Activated naive CD8-positive, alpha-beta T cell treated with anti-CD3 and anti-CD28 coated beads, Interleukin-2, amount 10 ng/mL, durations not matched to agents 7 days and 5 days (primary cell): ENCODE measurements around the gene CPLANE2. TPM values are rescaled to one million over a fixed set of nuclear protein-coding genes. Genes with fewer than 3 reads are reported as not detected.
"Not testable (repeated sequence)": the region's sequence is repeated elsewhere in the genome, so short reads cannot be mapped to it uniquely, and the experiment has no call there.

ENCODE experiments used
- ATAC-seq: fragments of 150-1000 bp; cut with Tn5 transposase; one replicate; pipeline ENCODE4 v1.10.0; 2021; ENCODE audit warnings: low read depth, moderate library complexity
- POLR2A ChIA-PET: fragments of 350-600 bp; sonication (Branson Sonifier 250); formaldehyde crosslinking; loops from one replicate; lab custom pipeline; 2021; ENCODE audit warnings: antibody characterized with exemption; lab: Charles Lee
- DNase-seq: peaks from one replicate; pipeline ENCODE4 v3.0.0; 2021
- H3K27ac Mint-ChIP-seq: one replicate; pipeline ENCODE4 v1.8.0; 2022; ENCODE audit warnings: mild to moderate bottlenecking, mixed read lengths
- H3K27me3 Mint-ChIP-seq: one replicate; pipeline ENCODE4 v1.8.0; 2022; ENCODE audit warnings: mild to moderate bottlenecking, moderate library complexity, mixed read lengths
- H3K36me3 Mint-ChIP-seq: one replicate; pipeline ENCODE4 v1.8.0; 2021; ENCODE audit warnings: mild to moderate bottlenecking, mixed read lengths
- H3K4me1 Mint-ChIP-seq: one replicate; pipeline ENCODE4 v1.8.0; 2021; ENCODE audit warnings: mixed read lengths
- H3K4me3 Mint-ChIP-seq: one replicate; pipeline ENCODE4 v1.8.0; 2022; ENCODE audit warnings: mild to moderate bottlenecking, moderate library complexity, mixed read lengths
- H3K9me3 Mint-ChIP-seq: one replicate; pipeline ENCODE4 v1.8.0; 2021; ENCODE audit warnings: mixed read lengths
- total RNA-seq, 2 experiments: library from RNA; stranded (reverse); gene quantifications; one replicate each; pipeline ENCODE4 v1.2.3, GENCODE V29; 2021

Gene CPLANE2
- total RNA-seq, 2 experiments from 2014 or later = 6.8 to 7.3 TPM

GRCh38 chr1:16231331-16232315 lies 5.4 kb downstream of the CPLANE2 start:
- no peak overlapping the region for H3K4me3 Mint-ChIP-seq
- peaks cover 18% of the 10 kb centered on the region for H3K27me3 Mint-ChIP-seq
- ATAC-seq = no peak
- POLR2A ChIA-PET = interaction anchor here (0.6 kb wide), 2 partner anchors 9 to 25 kb away, joined by 4 to 8 read pairs; no protein-coding TSS in a partner anchor
- DNase-seq = no peak
- peaks cover 1% of the 10 kb centered on the region for H3K36me3 Mint-ChIP-seq
- no peak overlapping the region for H3K27ac Mint-ChIP-seq
- H3K4me1 Mint-ChIP-seq = peaks cover 9% of the 10 kb centered on the region
- no peaks in the 10 kb centered on the region for H3K9me3 Mint-ChIP-seq

DNA sequence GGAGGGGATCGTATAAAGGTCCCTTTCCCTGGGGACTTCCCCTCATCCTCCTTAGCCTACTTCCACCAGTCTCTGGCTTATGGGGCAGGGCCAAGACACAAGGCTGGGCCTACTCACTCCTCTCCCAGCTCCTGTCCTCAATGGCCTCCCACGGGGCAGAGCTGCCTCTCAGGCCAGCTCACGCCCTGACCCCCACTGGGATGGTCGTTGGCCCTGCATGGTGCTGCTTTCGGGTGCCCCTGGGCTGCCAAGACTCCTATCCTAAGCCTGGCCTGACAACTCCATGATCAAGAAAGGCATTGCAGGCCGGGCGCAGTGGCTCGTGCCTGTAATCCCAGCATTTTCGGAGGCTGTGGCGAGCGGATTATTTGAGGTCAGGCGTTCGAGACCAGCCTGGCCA lies 6.2 kb downstream of the CPLANE2 start:
- H3K4me1 Mint-ChIP-seq = peaks cover 4% of the 10 kb centered on the region

DNA sequence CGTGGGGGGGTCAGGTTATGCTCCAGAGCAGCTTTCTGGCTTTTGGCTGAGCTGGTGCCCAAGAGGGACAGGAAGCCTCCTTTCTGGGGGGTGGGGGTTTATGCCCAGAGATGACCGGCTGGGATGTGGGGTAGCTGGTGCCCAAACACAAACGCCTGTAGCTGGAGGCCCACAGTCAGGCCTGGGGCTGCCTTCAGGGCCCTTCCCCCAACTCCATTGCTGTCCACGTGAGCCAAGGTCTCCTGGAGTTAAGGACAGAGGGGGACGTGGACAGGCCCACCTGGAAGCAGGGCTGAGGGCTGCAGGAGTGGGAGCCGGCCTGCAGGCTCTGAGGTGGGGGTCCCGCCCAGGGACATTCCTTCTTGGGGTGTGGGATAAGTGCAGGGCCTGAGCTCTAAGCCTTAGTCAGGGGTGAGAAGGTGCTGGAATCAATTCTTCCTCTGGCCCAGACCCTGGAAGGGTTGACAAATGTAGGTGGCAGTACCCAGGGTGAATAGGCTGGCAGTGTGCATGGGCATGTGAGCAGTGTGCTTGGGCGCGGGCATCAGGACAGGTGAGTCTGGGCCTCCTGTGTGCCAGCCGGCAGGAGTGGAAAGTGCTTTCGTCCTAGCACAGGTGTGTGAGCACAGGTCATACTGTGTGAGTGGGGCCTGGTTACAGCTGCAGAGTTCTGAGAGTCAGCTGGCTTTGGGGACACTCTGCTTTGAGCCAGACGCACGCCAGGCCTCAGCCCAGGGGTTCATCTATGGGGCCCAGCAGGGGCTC lies 6.8 kb downstream of the CPLANE2 start:
- DNase-seq (no peak), ATAC-seq (no peak)
- POLR2A ChIA-PET = interaction anchor here (1.4 kb wide), 1 partner anchor 13 kb away, joined by 3 read pairs; no protein-coding TSS in a partner anchor
- no peak overlapping the region for H3K4me3 Mint-ChIP-seq
- H3K27me3 Mint-ChIP-seq = peaks cover 28% of the 10 kb centered on the region
- H3K36me3 Mint-ChIP-seq = peaks cover 1% of the 10 kb centered on the region
- H3K4me1 Mint-ChIP-seq = peaks cover under 1% of the 10 kb centered on the region
- no peaks in the 10 kb centered on the region for H3K9me3 Mint-ChIP-seq
- no peak overlapping the region for H3K27ac Mint-ChIP-seq

More for the DNA sequence above, 6.2 kb downstream of the CPLANE2 start:
- no peaks in the 10 kb centered on the region for H3K9me3 Mint-ChIP-seq
- H3K36me3 Mint-ChIP-seq = peaks cover 1% of the 10 kb centered on the region
- POLR2A ChIA-PET = interaction anchor here (0.6 kb wide), 1 partner anchor 24 kb away, joined by 4 read pairs; no protein-coding TSS in a partner anchor
- H3K4me3 Mint-ChIP-seq = no peak overlapping the region
- no peak overlapping the region for H3K27ac Mint-ChIP-seq
- DNase-seq (no peak), ATAC-seq (no peak)
- peaks cover 27% of the 10 kb centered on the region for H3K27me3 Mint-ChIP-seq

- H3K4me1 Mint-ChIP-seq = no peaks in the 10 kb centered on the region
- no peak overlapping the region for H3K27ac Mint-ChIP-seq
- no peak overlapping the region for H3K4me3 Mint-ChIP-seq
- DNase-seq = no peak
- POLR2A ChIA-PET = no interaction called here
- H3K9me3 Mint-ChIP-seq = no peaks in the 10 kb centered on the region
- H3K27me3 Mint-ChIP-seq = peaks cover 33% of the 10 kb centered on the region
- H3K36me3 Mint-ChIP-seq = peaks cover 1% of the 10 kb centered on the region
- no peak for ATAC-seq
Measured at GRCh38 chr1:16226490-16227179, 10.3 kb downstream of the CPLANE2 start.

- POLR2A ChIA-PET = no interaction called here
- DNase-seq (no peak), ATAC-seq (no peak)
- Mint-ChIP-seq H3K4me1 (no peaks in the 10 kb centered on the region), H3K27ac (no peak overlapping the region), H3K9me3 (peaks cover 2% of the 10 kb centered on the region), H3K36me3 (peaks cover 1% of the 10 kb centered on the region), H3K27me3 (peaks cover 35% of the 10 kb centered on the region), H3K4me3 (no peak overlapping the region)
Measured at GRCh38 chr1:16226129-16226489, 10.9 kb downstream of the CPLANE2 start.

- DNase-seq (no peak), ATAC-seq (no peak)
- Mint-ChIP-seq H3K9me3 (peaks cover 2% of the 10 kb centered on the region), H3K4me1 (peaks cover 8% of the 10 kb centered on the region), H3K27ac (no peak overlapping the region), H3K27me3 (peaks cover 37% of the 10 kb centered on the region), H3K36me3 (peaks cover 1% of the 10 kb centered on the region), H3K4me3 (no peak overlapping the region)
- POLR2A ChIA-PET = no interaction called here
Measured at GRCh38 chr1:16224472-16224871, 12.5 kb downstream of the CPLANE2 start.

- peaks cover 11% of the 10 kb centered on the region for H3K4me1 Mint-ChIP-seq
- POLR2A ChIA-PET = interaction anchor here (0.7 kb wide), 1 partner anchor 22 kb away, joined by 4 read pairs; no protein-coding TSS in a partner anchor
Measured at GRCh38 chr1:16222716-16223115, 14.3 kb downstream of the CPLANE2 start.

DNA sequence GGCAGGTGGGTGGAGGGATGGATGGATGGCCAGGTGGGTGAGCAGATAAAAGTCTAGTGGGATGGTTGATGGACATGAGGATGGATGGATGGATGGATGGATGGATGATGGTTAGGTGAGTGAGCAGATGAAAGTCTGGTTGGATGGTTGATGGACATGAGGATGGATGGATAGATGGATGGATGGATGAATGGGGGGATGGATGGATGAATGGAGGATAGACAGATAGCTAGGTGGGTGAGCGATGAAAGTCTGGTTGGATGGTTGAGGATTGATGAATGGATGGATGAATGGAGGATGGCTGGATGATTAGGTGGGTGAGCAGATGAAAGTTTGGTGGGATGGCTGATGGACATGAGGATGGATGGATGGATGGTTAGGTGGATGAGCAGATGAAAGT lies 15.5 kb downstream of the CPLANE2 start:
- Mint-ChIP-seq H3K9me3 (peaks cover 2% of the 10 kb centered on the region), H3K27ac (no peak overlapping the region), H3K27me3 (peaks cover 18% of the 10 kb centered on the region), H3K36me3 (no peaks in the 10 kb centered on the region), H3K4me3 (no peak overlapping the region), H3K4me1 (peaks cover 20% of the 10 kb centered on the region)
- ATAC-seq (no peak), DNase-seq (no peak)
- POLR2A ChIA-PET = no interaction called here

More at GRCh38 chr1:16222716-16223115, 14.3 kb downstream of the CPLANE2 start:
- not testable (repeated sequence) for ATAC-seq, H3K36me3 Mint-ChIP-seq, H3K27ac Mint-ChIP-seq, H3K9me3 Mint-ChIP-seq, DNase-seq, H3K4me3 Mint-ChIP-seq
- peaks cover 27% of the 10 kb centered on the region for H3K27me3 Mint-ChIP-seq

DNA sequence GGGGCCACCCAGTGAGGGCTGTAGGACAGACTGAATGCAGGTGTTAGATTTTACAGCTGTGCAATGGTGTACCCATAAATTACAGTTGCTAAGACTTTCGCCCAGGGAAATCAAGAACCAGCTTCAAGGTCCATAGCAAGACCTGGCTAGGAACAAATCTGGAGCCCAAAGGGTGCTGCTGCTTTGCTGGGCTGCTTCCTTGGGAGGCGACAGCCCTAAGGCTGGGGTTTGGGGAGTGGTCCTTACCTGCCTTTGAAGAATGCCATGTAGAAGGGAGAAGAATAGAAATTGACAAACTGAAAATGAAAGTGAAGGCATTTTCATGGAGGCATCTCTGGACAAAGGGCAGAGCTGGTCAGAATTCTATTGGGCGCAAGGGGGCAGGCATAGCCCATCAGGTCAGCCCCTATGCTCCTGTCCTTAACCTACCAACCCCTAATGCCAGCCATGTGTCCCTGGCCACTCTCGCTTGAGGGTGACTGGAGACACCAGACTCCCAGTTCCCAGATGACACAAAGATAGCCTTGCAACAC lies 16.9 kb downstream of the CPLANE2 start:
- DNase-seq (no peak), ATAC-seq (no peak)
- peaks cover 27% of the 10 kb centered on the region for H3K4me1 Mint-ChIP-seq
- peak overlapping the region; percentile 68 for H3K27ac Mint-ChIP-seq
- H3K9me3 Mint-ChIP-seq = peaks cover 2% of the 10 kb centered on the region
- peaks cover 11% of the 10 kb centered on the region for H3K27me3 Mint-ChIP-seq
- peak overlapping the region; percentile 19 for H3K4me3 Mint-ChIP-seq
- POLR2A ChIA-PET = interaction anchor here (1.9 kb wide), 1 partner anchor 13 kb away, joined by 6 read pairs; no protein-coding TSS in a partner anchor
- H3K36me3 Mint-ChIP-seq = no peaks in the 10 kb centered on the region

GRCh38 chr1:16218674-16219071 lies 18.3 kb downstream of the CPLANE2 start:
- H3K27ac Mint-ChIP-seq = no peak overlapping the region
- peaks cover 2% of the 10 kb centered on the region for H3K9me3 Mint-ChIP-seq
- no peak for DNase-seq
- H3K4me1 Mint-ChIP-seq = peaks cover 27% of the 10 kb centered on the region
- peaks cover 6% of the 10 kb centered on the region for H3K27me3 Mint-ChIP-seq
- no peak overlapping the region for H3K4me3 Mint-ChIP-seq
- no peaks in the 10 kb centered on the region for H3K36me3 Mint-ChIP-seq
- POLR2A ChIA-PET = interaction anchor here (1.9 kb wide), 1 partner anchor 12 kb away, joined by 6 read pairs; no protein-coding TSS in a partner anchor
- no peak for ATAC-seq

- Mint-ChIP-seq H3K36me3 (no peaks in the 10 kb centered on the region), H3K27me3 (peaks cover 7% of the 10 kb centered on the region), H3K4me1 (peaks cover 27% of the 10 kb centered on the region), H3K4me3 (peak overlapping the region; percentile 91), H3K27ac (no peak overlapping the region), H3K9me3 (peaks cover 2% of the 10 kb centered on the region)
- POLR2A ChIA-PET = interaction anchor here (0.9 to 1.8 kb wide), 3 partner anchors 9 to 139 kb away, joined by 3 to 11 read pairs (median 4); partner anchors contain the start of gene FBXO42
- ATAC-seq (no peak), DNase-seq (no peak)
Measured at GRCh38 chr1:16218014-16218673, 18.8 kb downstream of the CPLANE2 start.
